ENCODE results near the gene CDH4. TPM values are rescaled to one million over a fixed set of nuclear protein-coding genes. Genes with fewer than 3 reads are reported as not detected.

The CDH4 gene
- polyA plus RNA-seq, 6 donors from 2014 or later = not detected

DNA sequence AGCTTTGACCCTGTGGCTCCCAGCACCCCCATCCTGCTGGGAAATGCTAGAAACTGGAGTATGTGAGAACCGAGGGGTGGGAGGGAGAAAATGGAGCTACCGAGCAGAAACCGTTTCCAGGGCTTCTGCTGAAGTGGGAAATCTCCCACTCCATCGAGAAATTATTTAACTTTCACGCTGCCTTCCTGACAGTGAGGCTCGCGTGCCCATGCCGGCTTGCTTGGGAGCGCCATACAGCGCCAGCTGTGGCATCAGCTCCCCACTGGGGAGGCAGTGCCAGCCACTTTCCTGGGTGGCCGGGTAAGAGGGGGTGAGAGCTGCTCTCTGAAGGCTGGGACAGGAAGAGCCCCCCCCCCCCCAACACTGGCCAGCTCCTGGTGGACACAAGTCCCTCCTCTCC, 544.7 kb downstream of the CDH4 start:
- ATAC-seq (ENCODE audit: low read depth in 2 of 2) (no peak), DNase-seq (no peak)

DNA sequence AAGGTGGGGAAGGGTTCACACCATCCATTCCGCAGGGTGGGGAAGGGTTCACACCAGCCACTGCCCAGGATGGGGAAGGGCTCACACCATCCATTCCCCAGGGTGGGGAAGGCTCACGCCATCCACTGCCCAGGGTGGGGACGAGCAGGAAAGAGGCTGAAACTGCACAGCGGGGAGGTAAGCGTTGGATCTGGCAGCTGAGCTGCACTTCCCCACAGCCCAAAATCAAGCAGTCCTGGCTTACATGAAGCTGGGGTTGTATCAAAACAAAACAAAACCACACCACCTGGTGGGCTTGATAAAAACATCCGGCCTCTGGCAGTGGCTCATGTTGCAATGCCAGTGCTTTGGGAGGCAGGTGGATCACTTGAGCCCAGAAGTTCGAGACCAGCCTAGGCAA, 545.1 kb downstream of the CDH4 start:
- Mint-ChIP-seq H3K4me1 (no peaks in the 10 kb centered on the region), H3K36me3 (no peaks in the 10 kb centered on the region), H3K27ac (no peak overlapping the region), H3K27me3 (peaks cover 0 to 7% (median 0%) of the 10 kb centered on the region in 3 donors), H3K9me3 (peaks cover 0 to 5% (median 0%) of the 10 kb centered on the region in 7 donors), H3K4me3 (no peak overlapping the region)
- DNase-seq = no peak
- ATAC-seq (ENCODE audit: low read depth in 2 of 2) = no peak

More for the DNA sequence above, 544.7 kb downstream of the CDH4 start:
- Mint-ChIP-seq H3K4me1 (no peaks in the 10 kb centered on the region), H3K27me3 (peaks cover 0 to 4% (median 0%) of the 10 kb centered on the region in 3 donors), H3K9me3 (peaks cover 0 to 5% (median 0%) of the 10 kb centered on the region in 7 donors), H3K27ac (no peak overlapping the region), H3K4me3 (no peak overlapping the region), H3K36me3 (no peaks in the 10 kb centered on the region)

DNA sequence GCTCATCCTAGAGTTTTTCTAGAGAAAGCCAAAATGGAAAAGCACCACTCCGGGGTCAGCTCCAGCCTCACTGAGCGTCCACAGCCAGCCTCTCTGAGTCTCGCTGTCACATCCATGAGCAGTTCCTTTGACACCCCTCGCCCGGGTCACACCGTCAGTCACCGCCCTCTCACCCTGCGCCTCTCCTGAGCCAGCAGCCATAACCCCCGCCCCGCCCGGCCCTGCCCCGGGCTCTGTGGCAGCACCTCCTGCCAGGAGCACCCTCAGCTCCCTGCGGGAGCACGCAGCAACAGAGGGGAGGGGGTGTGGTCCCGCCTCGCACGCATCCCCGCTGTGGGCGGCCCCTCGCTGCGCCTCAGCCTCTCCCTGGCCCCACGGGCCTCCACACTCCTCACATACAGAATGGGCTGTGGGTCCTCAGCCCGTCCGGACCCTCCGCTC, 545.9 kb downstream of the CDH4 start:
- DNase-seq (no peak), ATAC-seq (ENCODE audit: low read depth in 2 of 2) (no peak)
- H3K27me3 Mint-ChIP-seq = peaks cover 0 to 7% (median 0%) of the 10 kb centered on the region in 3 donors
- H3K4me3 Mint-ChIP-seq = no peak overlapping the region
- peaks cover 0 to 5% (median 0%) of the 10 kb centered on the region in 7 donors for H3K9me3 Mint-ChIP-seq
- no peaks in the 10 kb centered on the region for H3K4me1 Mint-ChIP-seq
- H3K27ac Mint-ChIP-seq = no peak overlapping the region
- no peaks in the 10 kb centered on the region for H3K36me3 Mint-ChIP-seq

- H3K4me3 Mint-ChIP-seq = no peak overlapping the region
- H3K27ac Mint-ChIP-seq = no peak overlapping the region
- peaks cover 0 to 7% (median 0%) of the 10 kb centered on the region in 3 donors for H3K27me3 Mint-ChIP-seq
- no peak for ATAC-seq (ENCODE audit: low read depth in 2 of 2)
- H3K4me1 Mint-ChIP-seq = no peaks in the 10 kb centered on the region
- DNase-seq = no peak
- H3K36me3 Mint-ChIP-seq = no peaks in the 10 kb centered on the region
- H3K9me3 Mint-ChIP-seq = peaks cover 0 to 5% (median 0%) of the 10 kb centered on the region in 7 donors
Measured at GRCh38 chr20:61798632-61799031, 546.6 kb downstream of the CDH4 start.

DNA sequence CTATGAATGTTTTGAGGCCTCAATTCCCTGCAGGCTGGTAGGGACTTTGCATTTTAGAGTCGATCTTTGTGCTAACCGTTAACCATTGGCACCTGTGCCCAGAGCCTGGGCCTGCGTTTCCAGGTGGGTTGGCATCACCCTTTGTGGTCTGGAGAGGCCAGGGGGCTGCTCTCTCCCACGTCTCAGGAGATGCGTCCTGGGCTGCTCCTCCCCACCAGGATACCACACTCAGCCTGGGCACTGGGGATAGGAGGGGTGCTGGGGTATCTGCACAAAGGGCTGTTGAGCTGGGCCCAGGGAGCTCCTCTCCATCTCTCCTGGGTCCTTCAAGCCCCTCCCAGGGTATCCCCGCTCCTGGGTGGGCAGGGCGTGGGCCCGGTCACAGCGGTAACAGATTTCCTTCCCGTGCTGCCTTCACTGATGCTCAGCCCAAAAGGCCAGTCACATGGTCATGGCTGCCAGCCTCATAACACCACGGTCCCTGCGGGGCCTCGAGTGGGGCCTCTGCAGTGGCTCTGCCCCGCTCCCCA, 547.4 kb downstream of the CDH4 start:
- Mint-ChIP-seq H3K27ac (no peak overlapping the region), H3K4me1 (no peaks in the 10 kb centered on the region), H3K27me3 (peaks cover 0 to 11% (median 2%) of the 10 kb centered on the region in 3 donors), H3K9me3 (peaks cover 0 to 5% (median 0%) of the 10 kb centered on the region in 7 donors), H3K36me3 (no peaks in the 10 kb centered on the region), H3K4me3 (no peak overlapping the region)
- ATAC-seq (ENCODE audit: low read depth in 2 of 2) (no peak), DNase-seq (no peak)

DNA sequence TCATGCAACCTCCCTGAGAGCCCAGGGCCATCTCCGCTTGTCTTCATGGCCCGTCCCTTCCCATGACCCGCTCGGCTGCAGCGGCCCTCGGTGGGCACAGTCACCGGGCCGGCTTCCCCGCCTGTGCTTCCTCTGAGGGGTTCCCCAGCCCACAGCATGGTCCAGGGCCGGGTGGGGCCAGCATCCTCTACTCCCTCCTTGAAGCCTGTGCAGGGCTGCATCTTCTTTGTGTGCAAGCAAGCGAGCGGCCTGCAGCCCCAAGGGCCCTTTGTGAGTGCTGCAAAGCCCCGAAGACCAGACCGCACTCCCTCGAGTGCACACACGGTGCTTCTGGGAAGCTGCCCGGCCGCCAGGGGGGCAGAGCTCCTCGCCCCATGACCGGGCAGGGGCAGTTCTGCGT, 547.9 kb downstream of the CDH4 start:
- H3K4me3 Mint-ChIP-seq = no peak overlapping the region
- no peak overlapping the region for H3K27ac Mint-ChIP-seq
- H3K36me3 Mint-ChIP-seq = no peaks in the 10 kb centered on the region
- H3K4me1 Mint-ChIP-seq = no peaks in the 10 kb centered on the region
- DNase-seq = no peak
- peaks cover 0 to 2% (median 0%) of the 10 kb centered on the region in 7 donors for H3K9me3 Mint-ChIP-seq
- ATAC-seq (ENCODE audit: low read depth in 2 of 2) = no peak
- H3K27me3 Mint-ChIP-seq = peaks cover 0 to 14% (median 7%) of the 10 kb centered on the region in 3 donors

- no peaks in the 10 kb centered on the region for H3K4me1 Mint-ChIP-seq
- peaks cover 0 to 14% (median 8%) of the 10 kb centered on the region in 3 donors for H3K27me3 Mint-ChIP-seq
- no peaks in the 10 kb centered on the region for H3K9me3 Mint-ChIP-seq
- H3K36me3 Mint-ChIP-seq = no peaks in the 10 kb centered on the region
- no peak overlapping the region for H3K4me3 Mint-ChIP-seq
- no peak for ATAC-seq (ENCODE audit: low read depth in 2 of 2)
- no peak overlapping the region for H3K27ac Mint-ChIP-seq
- DNase-seq = no peak
Measured at GRCh38 chr20:61800359-61801064, 548.5 kb downstream of the CDH4 start.

GRCh38 chr20:61801065-61801360, 549.0 kb downstream of the CDH4 start:
- ATAC-seq (ENCODE audit: low read depth in 2 of 2) = no peak
- no peak overlapping the region for H3K4me3 Mint-ChIP-seq

GRCh38 chr20:61801428-61801827, 549.4 kb downstream of the CDH4 start:
- DNase-seq = no peak
- H3K36me3 Mint-ChIP-seq = no peaks in the 10 kb centered on the region
- peaks cover 0 to 14% (median 8%) of the 10 kb centered on the region in 3 donors for H3K27me3 Mint-ChIP-seq
- H3K4me1 Mint-ChIP-seq = no peaks in the 10 kb centered on the region
- no peak overlapping the region for H3K4me3 Mint-ChIP-seq
- H3K27ac Mint-ChIP-seq = peak overlapping the region in 1 of 6 donors; percentile 52
- H3K9me3 Mint-ChIP-seq = no peaks in the 10 kb centered on the region
- no peak for ATAC-seq (ENCODE audit: low read depth in 2 of 2)

More at GRCh38 chr20:61801065-61801360, 549.0 kb downstream of the CDH4 start:
- DNase-seq = no peak
- Mint-ChIP-seq H3K9me3 (no peaks in the 10 kb centered on the region), H3K36me3 (no peaks in the 10 kb centered on the region), H3K27me3 (peaks cover 0 to 14% (median 8%) of the 10 kb centered on the region in 3 donors), H3K27ac (no peak overlapping the region), H3K4me1 (no peaks in the 10 kb centered on the region)

GRCh38 chr20:61801857-61802442, 549.9 kb downstream of the CDH4 start:
- H3K27ac Mint-ChIP-seq = peak overlapping the region in 1 of 6 donors; percentile 52
- no peak overlapping the region for H3K4me3 Mint-ChIP-seq
- peaks cover 0 to 14% (median 8%) of the 10 kb centered on the region in 3 donors for H3K27me3 Mint-ChIP-seq
- no peaks in the 10 kb centered on the region for H3K4me1 Mint-ChIP-seq
- DNase-seq (no peak), ATAC-seq (ENCODE audit: low read depth in 2 of 2) (no peak)
- no peaks in the 10 kb centered on the region for H3K36me3 Mint-ChIP-seq
- no peaks in the 10 kb centered on the region for H3K9me3 Mint-ChIP-seq

GRCh38 chr20:61802721-61803311, 550.8 kb downstream of the CDH4 start:
- H3K9me3 Mint-ChIP-seq = no peaks in the 10 kb centered on the region
- H3K4me1 Mint-ChIP-seq = no peaks in the 10 kb centered on the region
- H3K4me3 Mint-ChIP-seq = no peak overlapping the region
- no peak for DNase-seq
- H3K36me3 Mint-ChIP-seq = no peaks in the 10 kb centered on the region
- H3K27ac Mint-ChIP-seq = no peak overlapping the region
- peaks cover 0 to 14% (median 8%) of the 10 kb centered on the region in 3 donors for H3K27me3 Mint-ChIP-seq
- no peak for ATAC-seq (ENCODE audit: low read depth in 2 of 2)

DNA sequence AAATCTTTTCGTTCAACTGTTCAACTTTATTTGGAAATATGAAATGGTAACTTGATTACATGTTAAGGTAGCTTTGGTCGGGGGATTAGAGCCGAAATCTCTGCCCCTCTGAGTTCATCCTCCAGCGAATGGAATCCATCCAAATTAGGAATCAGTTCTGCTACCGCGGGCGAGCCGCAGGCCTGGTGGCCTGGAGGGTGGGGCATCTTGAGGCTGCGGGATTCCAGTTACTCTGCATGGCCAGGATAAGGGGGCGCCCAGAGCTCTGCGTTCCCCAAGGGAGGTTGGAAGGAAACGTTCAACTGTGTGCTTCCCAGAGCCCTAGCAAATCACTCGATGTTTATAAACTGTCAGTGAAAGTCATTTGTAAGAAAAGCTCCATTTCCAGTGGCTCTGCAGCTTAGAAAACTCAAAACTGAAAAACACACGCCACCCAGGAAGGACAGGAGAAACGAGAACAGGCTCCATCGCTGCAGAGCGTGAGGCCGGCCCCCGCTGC, 551.4 kb downstream of the CDH4 start:
- no peaks in the 10 kb centered on the region for H3K36me3 Mint-ChIP-seq
- DNase-seq (no peak), ATAC-seq (ENCODE audit: low read depth in 2 of 2) (no peak)
- no peak overlapping the region for H3K4me3 Mint-ChIP-seq
- H3K27me3 Mint-ChIP-seq = peaks cover 0 to 14% (median 8%) of the 10 kb centered on the region in 3 donors
- H3K27ac Mint-ChIP-seq = no peak overlapping the region
- H3K4me1 Mint-ChIP-seq = no peaks in the 10 kb centered on the region
- H3K9me3 Mint-ChIP-seq = no peaks in the 10 kb centered on the region

DNA sequence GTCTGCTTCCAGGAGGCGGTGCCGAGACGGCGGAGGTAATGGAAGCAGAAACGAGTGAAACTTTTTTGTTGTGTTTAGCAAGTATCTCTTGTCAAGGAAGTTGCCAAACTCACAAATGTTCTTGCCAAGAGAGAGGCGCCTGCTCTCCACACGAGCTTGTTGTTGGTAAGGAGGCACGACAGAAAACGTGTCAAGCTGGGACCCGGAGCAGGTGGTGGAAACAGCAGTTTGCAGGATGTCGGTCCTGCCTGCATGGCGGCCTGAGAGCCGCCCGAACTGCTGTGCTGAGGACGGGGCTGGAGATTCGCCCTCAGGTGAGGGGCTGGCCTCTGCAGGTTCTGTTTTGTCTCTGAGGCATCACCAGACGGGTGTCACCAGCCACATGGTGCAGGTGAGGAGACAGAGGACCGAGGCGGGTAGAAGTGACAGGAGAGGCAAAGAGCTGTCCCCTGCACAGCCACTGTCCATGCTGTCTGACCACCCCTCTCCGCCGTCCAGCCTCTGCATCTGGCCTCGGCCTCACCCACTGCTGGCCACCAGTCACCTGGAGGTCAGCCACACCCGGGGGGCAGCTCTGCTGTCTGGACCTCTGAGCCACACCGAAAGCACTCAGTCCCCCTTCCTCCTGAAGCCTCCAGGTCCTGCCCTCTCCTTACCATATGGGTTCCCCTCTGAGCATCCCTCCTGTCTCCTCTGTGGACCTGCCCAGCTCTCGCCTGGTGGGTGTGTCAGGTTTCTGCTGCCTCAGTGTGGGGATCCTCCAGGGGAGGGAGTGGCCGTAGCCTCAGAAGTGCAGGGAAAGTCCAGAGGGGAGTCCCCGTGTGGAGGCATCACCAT, 552.1 kb downstream of the CDH4 start:
- ATAC-seq (ENCODE audit: low read depth in 2 of 2) = no peak

More for the DNA sequence above, 552.1 kb downstream of the CDH4 start:
- DNase-seq = no peak
- H3K9me3 Mint-ChIP-seq = no peaks in the 10 kb centered on the region
- peak overlapping the region in 2 of 8 donors; percentile 25 to 52 for H3K4me3 Mint-ChIP-seq
- no peaks in the 10 kb centered on the region for H3K4me1 Mint-ChIP-seq
- peaks cover 0 to 14% (median 8%) of the 10 kb centered on the region in 3 donors for H3K27me3 Mint-ChIP-seq
- H3K36me3 Mint-ChIP-seq = no peaks in the 10 kb centered on the region
- H3K27ac Mint-ChIP-seq = no peak overlapping the region
